HEK293 (cell line): ENCODE measurements around the gene AFF1.
A peak's percentile ranks its signal among the peaks of the same experiment; 100 is the strongest.

Experiments
- EGR2 ChIP-seq: fragments of 450-650 bp; formaldehyde crosslinking; IDR thresholded peaks from 2 replicates; pipeline ENCODE4 v1.5.1; 2016; ENCODE audit warnings: low read depth, missing biosample characterization, missing genetic modification characterization
- HOXC10 ChIP-seq: sonication (generic); formaldehyde crosslinking; IDR thresholded peaks from 2 replicates; pipeline ENCODE4 v1.8.1; 2023; ENCODE audit warnings: mild to moderate bottlenecking, missing genetic modification reagents
- KLF16 ChIP-seq: fragments of 450-650 bp; formaldehyde crosslinking; IDR thresholded peaks from 2 replicates; pipeline ENCODE4 v1.5.1; 2017; ENCODE audit warnings: missing biosample characterization, missing genetic modification characterization
- KLF7 ChIP-seq: fragments of 450-650 bp; formaldehyde crosslinking; IDR thresholded peaks from 2 replicates; pipeline ENCODE4 v1.5.1; 2016; ENCODE audit warnings: missing biosample characterization, missing genetic modification characterization, borderline replicate concordance
- SP3 ChIP-seq: fragments of 450-650 bp; formaldehyde crosslinking; IDR thresholded peaks from 2 replicates; pipeline ENCODE4 v1.5.1; 2016; ENCODE audit warnings: missing biosample characterization, missing genetic modification characterization
- SP7 ChIP-seq: fragments of 450-650 bp; formaldehyde crosslinking; IDR thresholded peaks from 2 replicates; pipeline ENCODE4 v1.5.1; 2016; ENCODE audit warnings: missing biosample characterization, missing genetic modification characterization
- TSHZ1 ChIP-seq: fragments of 450-650 bp; formaldehyde crosslinking; IDR thresholded peaks from 2 replicates; pipeline ENCODE4 v1.5.1; 2016; ENCODE audit warnings: missing biosample characterization, missing genetic modification characterization, borderline replicate concordance
- ZBTB11 ChIP-seq: fragments of 450-650 bp; formaldehyde crosslinking; conservative IDR thresholded peaks from 2 replicates; pipeline ENCODE4 v1.5.1; 2016; ENCODE audit warnings: low read depth, missing biosample characterization, missing genetic modification characterization
- ZBTB21 ChIP-seq: fragments of 450-650 bp; formaldehyde crosslinking; IDR thresholded peaks from 2 replicates; pipeline ENCODE4 v1.5.1; 2017; ENCODE audit warnings: missing biosample characterization, missing genetic modification characterization
- ZBTB44 ChIP-seq: fragments of 450-650 bp; IDR thresholded peaks from 2 replicates; pipeline ENCODE4 v1.5.1; 2018; ENCODE audit warnings: missing biosample characterization, mild to moderate bottlenecking, missing genetic modification characterization
- ZBTB6 ChIP-seq: fragments of 450-650 bp; formaldehyde crosslinking; IDR thresholded peaks from 2 replicates; pipeline ENCODE4 v1.5.1; 2017; ENCODE audit warnings: missing biosample characterization, missing genetic modification characterization
- ZFP37 ChIP-seq: fragments of 450-650 bp; formaldehyde crosslinking; IDR thresholded peaks from 2 replicates; pipeline ENCODE4 v1.5.1; 2016; ENCODE audit warnings: missing biosample characterization, missing genetic modification characterization
- ZFP69B ChIP-seq: fragments of 450-650 bp; formaldehyde crosslinking; IDR thresholded peaks from 2 replicates; pipeline ENCODE4 v1.5.1; 2016; ENCODE audit warnings: missing biosample characterization, missing genetic modification characterization
- ZIC2 ChIP-seq: fragments of 450-650 bp; formaldehyde crosslinking; IDR thresholded peaks from 2 replicates; pipeline ENCODE4 v1.5.1; 2016; ENCODE audit warnings: missing biosample characterization, missing genetic modification characterization
- ZNF184 ChIP-seq: fragments of 450-650 bp; IDR thresholded peaks from 2 replicates; pipeline ENCODE4 v1.5.1; 2018; ENCODE audit warnings: missing biosample characterization, mild to moderate bottlenecking, missing genetic modification characterization
- ZNF302 ChIP-seq: fragments of 450-650 bp; formaldehyde crosslinking; IDR thresholded peaks from 2 replicates; pipeline ENCODE4 v1.5.1; 2016; ENCODE audit warnings: missing biosample characterization, missing genetic modification characterization, low read depth
- ZNF341 ChIP-seq: fragments of 450-650 bp; formaldehyde crosslinking; IDR thresholded peaks from 2 replicates; pipeline ENCODE4; 2016; ENCODE audit warnings: low read depth, missing biosample characterization, missing genetic modification characterization
- ZNF394 ChIP-seq: fragments of 450-650 bp; formaldehyde crosslinking; IDR thresholded peaks from 2 replicates; pipeline ENCODE4 v1.5.1; 2016; ENCODE audit warnings: missing biosample characterization, missing genetic modification characterization, mild to moderate bottlenecking, moderate library complexity, borderline replicate concordance
- ZNF449 ChIP-seq: fragments of 450-650 bp; formaldehyde crosslinking; IDR thresholded peaks from 2 replicates; pipeline ENCODE4 v1.5.1; 2017; ENCODE audit warnings: missing biosample characterization, mild to moderate bottlenecking, missing genetic modification characterization, moderate library complexity
- ZNF561 ChIP-seq: fragments of 450-650 bp; IDR thresholded peaks from 2 replicates; pipeline ENCODE4 v1.5.1; 2018; ENCODE audit warnings: missing biosample characterization, missing genetic modification characterization, borderline replicate concordance
- ZNF621 ChIP-seq: fragments of 450-650 bp; formaldehyde crosslinking; IDR thresholded peaks from 2 replicates; pipeline ENCODE4 v1.5.1; 2017; ENCODE audit warnings: missing biosample characterization, missing genetic modification characterization
- ZNF629 ChIP-seq: fragments of 450-650 bp; formaldehyde crosslinking; IDR thresholded peaks from 2 replicates; pipeline ENCODE4 v1.5.1; 2017; ENCODE audit warnings: missing biosample characterization, missing genetic modification characterization
- ZNF664 ChIP-seq: fragments of 450-650 bp; formaldehyde crosslinking; IDR thresholded peaks from 2 replicates; pipeline ENCODE4 v1.5.1; 2016; ENCODE audit warnings: missing biosample characterization, missing genetic modification characterization
- ZNF704 ChIP-seq: fragments of 450-650 bp; formaldehyde crosslinking; IDR thresholded peaks from 2 replicates; pipeline ENCODE4 v1.5.1; 2016; ENCODE audit warnings: missing biosample characterization, missing genetic modification characterization
- ZSCAN23 ChIP-seq: fragments of 450-650 bp; formaldehyde crosslinking; IDR thresholded peaks from 2 replicates; pipeline ENCODE4 v1.5.1; 2016; ENCODE audit warnings: missing biosample characterization, missing genetic modification characterization
- ZSCAN30 ChIP-seq: fragments of 450-650 bp; IDR thresholded peaks from 2 replicates; pipeline ENCODE4 v1.5.1; 2018; ENCODE audit warnings: missing biosample characterization, mild to moderate bottlenecking, missing genetic modification characterization, moderate library complexity

Gene AFF1

GRCh38 chr4:87006676-87007527 is 72.1 kb downstream of the AFF1 start (continued):
- peak; percentile 21; the same call in 1 of the 2 replicates for TF ChIP-seq ZBTB44 (tag by site-specific recombination)
- TF ChIP-seq ZFP37 (tag by site-specific recombination) = no peak
- TF ChIP-seq EGR2 (tag by site-specific recombination) = 0 out of 2 replicates have a peak, but pooled peaks have one; percentile 16
- TF ChIP-seq ZBTB21 = no peak
- peak; percentile 23; the same call in 1 of the 2 replicates for TF ChIP-seq KLF16 (tag by site-specific recombination)
- no peak for TF ChIP-seq ZNF302 (tag by site-specific recombination)
- TF ChIP-seq SP7 (tag by site-specific recombination) = peak; percentile 76
- peak; percentile 75 for TF ChIP-seq ZBTB11 (tag by site-specific recombination)
- 0 out of 2 replicates have a peak, but pooled peaks have one; percentile 40 for TF ChIP-seq ZSCAN23
- TF ChIP-seq ZNF704 (tag by site-specific recombination) = no peak
- no peak for TF ChIP-seq ZNF621 (tag by site-specific recombination)
- peak; percentile 29; the same call in 1 of the 2 replicates for TF ChIP-seq SP3 (tag by site-specific recombination)
- TF ChIP-seq ZNF449 (tag by site-specific recombination) = peak; percentile 74; the same call in 1 of the 2 replicates
- TF ChIP-seq TSHZ1 (tag by site-specific recombination) = peak; percentile 66; the same call in 1 of the 2 replicates
- TF ChIP-seq HOXC10 = no peak
- peak; percentile 16; the same call in 1 of the 2 replicates for TF ChIP-seq ZNF341 (tag by site-specific recombination)
- TF ChIP-seq ZNF664 (tag by site-specific recombination) = 0 out of 2 replicates have a peak, but pooled peaks have one; percentile 3
- peak; percentile 59 for TF ChIP-seq ZNF184 (tag by site-specific recombination)
- 0 out of 2 replicates have a peak, but pooled peaks have one; percentile 3 for TF ChIP-seq ZBTB6 (tag by site-specific recombination)
- peak; percentile 89 for TF ChIP-seq ZSCAN30 (tag by site-specific recombination)
- TF ChIP-seq ZIC2 (tag by site-specific recombination) = peak; percentile 14
- 0 out of 2 replicates have a peak, but pooled peaks have one; percentile 31 for TF ChIP-seq ZNF561 (tag by site-specific recombination)
- TF ChIP-seq ZNF629 = peak; percentile 51; the same call in 1 of the 2 replicates
- TF ChIP-seq ZNF394 (tag by site-specific recombination) = peak; percentile 52; the same call in 1 of the 2 replicates
- peak; percentile 93 for TF ChIP-seq ZFP69B
- TF ChIP-seq KLF7 (tag by site-specific recombination) = peak; percentile 57; the same call in 1 of the 2 replicates
